A673 (cell line): Measurements from ENCODE around the gene SF3B6.
"Not testable (repeated sequence)": the region's sequence is repeated elsewhere in the genome, so short reads cannot be mapped to it uniquely, and the experiment has no call there.

Source experiments
- CTCF ChIP-seq: fragments of 300-800, 200-600 bp; sonication (generic); conservative IDR thresholded peaks from 2 replicates; pipeline ENCODE4 v1.5.1; 2017; ENCODE audit warnings: low read depth, mild to moderate bottlenecking, antibody characterized with exemption, low read length, moderate library complexity, mixed read lengths
- EZH2 ChIP-seq: fragments of 200-600 bp; sonication (generic); IDR thresholded peaks from 2 replicates; pipeline ENCODE4 v1.6.1; 2017; ENCODE audit warnings: borderline replicate concordance, low read depth, mild to moderate bottlenecking, mixed read lengths, antibody characterized with exemption, low read length; ENCODE audit not compliant: poor library complexity, severe bottlenecking

GRCh38 chr2:24043133-24043532, 33.0 kb downstream of the SF3B6 start:
- TF ChIP-seq CTCF, EZH2: not testable (repeated sequence)
